ENCODE results near the gene DENND1A.

- TF ChIP-seq GABPA (IDR thresholded peaks at IDR 0.05 in 1 of 2, conservative IDR thresholded peaks at IDR 0.05 in 1 of 2) (no peak), CTCF (IDR thresholded peaks at IDR 0.05; ENCODE audit: low read depth, low read length, missing input control) (no peak), RAD21 (IDR thresholded peaks at IDR 0.05) (no peak), SP1 (IDR thresholded peaks at IDR 0.05) (no peak)
- TF ChIP-seq, protein P1, sequence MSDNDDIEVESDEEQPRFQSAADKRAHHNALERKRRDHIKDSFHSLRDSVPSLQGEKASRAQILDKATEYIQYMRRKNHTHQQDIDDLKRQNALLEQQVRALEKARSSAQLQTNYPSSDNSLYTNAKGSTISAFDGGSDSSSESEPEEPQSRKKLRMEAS (IDR thresholded peaks at IDR 0.05), result no peak
Measured at GRCh38 chr9:123355761-123356431, 574.0 kb downstream of the DENND1A start, which contains the start of gene CRB2.
